HUDEP-2 (cell line): ENCODE results near the gene CHDH.

Experiments
- DNase-seq, 76 experiments: peaks; one replicate each; lab custom pipeline; 2025; ENCODE audit not compliant: unreplicated experiment in 76 of 76; lab: John Stamatoyannopoulos, UW

CHDH gene

GRCh38 chr3:53795789-53796560, 50.2 kb downstream of the CHDH start:
- peak in 61 of 76 experiments; percentile 2 to 63 (median 25) for DNase-seq

DNA sequence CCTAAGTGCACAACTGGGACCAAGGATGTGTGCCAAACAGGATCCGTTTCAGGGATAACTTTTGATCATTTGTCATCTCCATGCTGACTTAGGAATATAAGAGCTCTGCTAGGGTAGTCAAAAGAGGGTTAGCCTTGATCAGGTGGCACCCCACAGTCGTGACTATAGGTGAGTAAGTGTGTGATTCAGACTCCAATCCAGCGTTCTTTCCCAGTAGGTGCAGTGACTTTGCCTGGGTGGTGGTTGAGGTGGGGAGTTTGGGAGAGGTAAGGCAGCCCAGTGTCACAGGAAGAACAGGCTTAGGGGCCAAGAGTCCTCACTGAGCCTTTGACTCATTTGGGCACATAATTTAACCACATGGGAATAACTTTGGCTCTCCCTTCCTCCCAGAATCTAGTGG, 51.0 kb downstream of the CHDH start:
- no peak for DNase-seq

DNA sequence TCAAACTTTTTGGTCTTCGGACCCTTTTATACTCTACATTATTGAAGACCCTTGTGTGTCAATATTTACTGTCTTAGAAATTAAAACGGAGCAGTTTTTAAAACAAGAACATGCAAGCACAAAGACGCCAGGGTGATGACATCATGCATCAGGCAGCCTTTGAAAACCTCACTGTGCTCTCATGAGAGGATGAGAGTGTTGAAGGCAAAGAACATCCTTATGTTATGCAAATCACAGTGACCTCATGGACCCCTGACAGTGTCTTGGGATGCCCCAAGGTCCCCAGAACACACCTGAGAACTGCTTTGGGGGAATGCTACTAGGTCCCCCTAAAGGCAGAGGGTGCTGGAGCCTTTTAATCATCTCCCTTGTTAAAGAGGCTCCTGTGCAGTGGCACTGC, 51.6 kb downstream of the CHDH start:
- no peak for DNase-seq

- no peak for DNase-seq
These were observed 53.4 kb downstream of the CHDH start for GRCh38 chr3:53792866-53793265.

GRCh38 chr3:53791317-53791716, 54.9 kb downstream of the CHDH start:
- no peak for DNase-seq

DNA sequence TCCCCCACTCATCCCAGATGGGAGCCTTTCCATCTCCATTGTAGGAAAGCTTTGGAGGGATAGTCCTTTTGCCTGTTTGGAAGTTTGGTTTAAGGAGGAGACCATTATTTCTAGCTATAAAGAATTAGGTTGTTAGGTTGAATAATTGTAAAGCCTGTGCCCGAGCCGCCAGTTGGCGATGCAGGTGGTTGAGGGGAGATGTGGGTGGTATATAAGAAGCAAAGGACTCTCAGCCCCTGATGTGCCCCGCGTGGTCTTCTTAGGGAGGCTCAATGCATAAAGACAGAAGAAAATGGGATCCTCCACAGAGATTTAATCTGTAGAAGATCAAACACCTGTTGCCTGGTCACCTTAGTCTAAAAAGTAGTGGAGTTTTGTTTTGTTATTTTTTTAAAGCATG, 55.7 kb downstream of the CHDH start:
- DNase-seq, result no peak

- DNase-seq, result no peak
These were observed 56.8 kb downstream of the CHDH start for GRCh38 chr3:53789459-53789858.

DNA sequence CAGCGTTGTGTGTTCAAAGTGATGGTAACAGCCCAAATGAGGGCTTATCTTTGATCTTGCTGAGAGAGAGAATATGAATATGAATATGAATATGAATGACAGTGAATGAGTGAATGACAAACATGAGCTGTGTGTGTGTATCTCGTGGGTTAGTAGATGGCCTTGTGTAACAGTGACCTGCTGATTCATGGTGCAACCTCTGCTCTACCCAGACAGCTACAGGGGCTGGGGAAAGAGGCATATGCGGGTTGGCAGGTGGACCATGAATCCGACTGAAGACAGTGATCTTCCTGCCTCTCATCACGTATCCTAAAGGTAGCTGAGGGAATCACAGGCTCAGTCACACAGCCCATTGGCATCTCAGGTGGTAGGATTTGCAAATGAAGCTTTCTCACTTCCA, 58.2 kb downstream of the CHDH start:
- DNase-seq, result no peak

DNA sequence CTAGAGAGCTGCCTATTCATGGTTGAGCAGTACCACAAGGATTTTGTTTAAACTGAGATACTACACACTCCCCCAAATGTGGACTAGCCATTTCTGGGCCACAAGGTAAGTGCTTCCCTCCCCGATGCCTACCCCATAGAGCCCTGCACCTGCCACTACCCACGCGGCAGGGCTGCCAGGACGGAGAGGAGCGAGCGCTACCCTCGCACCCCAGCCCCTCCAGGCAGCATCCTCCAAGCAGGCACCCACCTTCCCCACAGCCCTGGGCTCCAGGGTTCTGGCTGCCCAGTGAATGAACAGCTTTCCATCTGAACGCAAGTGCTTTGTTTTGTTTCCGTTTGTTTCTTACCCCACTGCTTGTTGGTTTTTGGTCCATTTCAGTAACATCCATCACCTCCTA, 59.2 kb downstream of the CHDH start:
- DNase-seq, result no peak

DNA sequence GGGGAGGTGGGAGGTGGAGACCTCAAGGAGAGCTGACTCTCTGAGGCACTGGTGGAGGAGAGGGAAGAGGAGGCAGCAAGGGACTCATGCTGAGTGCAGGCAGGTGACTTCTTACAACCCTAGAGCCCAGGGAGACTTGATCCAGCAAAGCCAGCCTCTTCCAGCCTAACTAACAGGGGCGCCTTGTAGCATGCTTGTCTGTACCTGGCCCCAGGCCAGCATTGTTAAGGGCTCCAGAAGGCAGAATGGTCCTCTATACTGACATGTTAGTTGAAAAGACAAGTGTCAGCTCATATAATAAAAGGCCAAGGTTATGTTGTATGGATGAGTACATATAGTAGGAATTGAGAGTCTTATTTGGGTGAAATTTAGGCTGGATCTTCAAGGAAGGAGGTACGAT, 65.4 kb downstream of the CHDH start:
- DNase-seq, result no peak

- DNase-seq, result no peak
These were observed 66.0 kb downstream of the CHDH start for GRCh38 chr3:53780171-53780570.

- DNase-seq, result no peak
These were observed 68.1 kb downstream of the CHDH start for GRCh38 chr3:53778153-53778552.

GRCh38 chr3:53777468-53777867, 68.8 kb downstream of the CHDH start:
- no peak for DNase-seq

GRCh38 chr3:53776494-53777101, 69.6 kb downstream of the CHDH start:
- DNase-seq, result no peak

- DNase-seq, result no peak
These were observed 70.4 kb downstream of the CHDH start for GRCh38 chr3:53775834-53776251.

- no peak for DNase-seq
These were observed 71.2 kb downstream of the CHDH start for GRCh38 chr3:53775018-53775417.

DNA sequence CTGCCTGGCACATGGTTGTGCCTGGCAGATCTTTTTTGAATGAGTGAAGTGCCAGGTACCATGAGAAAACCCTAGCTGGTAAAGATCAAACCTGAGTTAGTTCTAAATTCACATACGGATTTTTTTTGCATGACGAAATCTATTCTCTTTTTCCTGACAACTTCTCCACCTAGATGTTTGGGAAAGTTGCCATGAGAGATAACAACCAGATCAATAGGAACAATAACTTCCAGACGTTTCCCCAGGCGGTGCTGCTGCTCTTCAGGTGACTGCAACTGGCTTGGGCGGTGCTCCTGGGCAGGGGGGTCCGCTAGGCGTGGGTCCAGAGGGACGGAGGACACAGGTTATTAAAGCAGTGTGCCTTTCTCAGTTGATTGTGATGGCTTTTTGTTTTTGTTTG, 71.8 kb downstream of the CHDH start:
- no peak for DNase-seq

- DNase-seq, result no peak
These were observed 72.4 kb downstream of the CHDH start for GRCh38 chr3:53773611-53774368.

- no peak for DNase-seq
These were observed 73.2 kb downstream of the CHDH start for GRCh38 chr3:53773021-53773436.

DNA sequence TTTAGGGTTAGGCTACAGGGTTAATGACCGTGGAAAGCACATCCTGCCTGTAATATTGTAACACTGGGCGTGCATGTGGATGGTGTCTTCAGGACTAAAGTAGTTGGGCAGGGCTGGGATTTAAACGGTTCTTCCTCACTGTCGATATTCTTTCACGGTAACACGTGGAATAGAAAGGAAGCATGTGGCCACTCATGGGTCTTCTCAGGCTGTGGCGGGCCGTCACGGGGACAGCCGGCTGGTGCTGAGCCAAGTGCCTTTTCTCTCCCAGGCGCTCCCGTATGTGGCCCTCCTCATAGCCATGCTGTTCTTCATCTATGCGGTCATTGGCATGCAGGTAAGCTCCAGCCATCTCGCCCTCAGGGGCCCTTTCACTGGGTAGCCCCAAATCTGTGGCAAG, 73.7 kb downstream of the CHDH start:
- DNase-seq, result no peak

- no peak for DNase-seq
These were observed 77.5 kb downstream of the CHDH start for GRCh38 chr3:53768478-53769459.
